HCT116 (cell line): Measurements from ENCODE around the gene MAP3K20. TPM values are rescaled to one million over a fixed set of nuclear protein-coding genes. Genes with fewer than 3 reads are reported as not detected.

Experiments
- ATAC-seq: fragments of 200-7000 bp; cut with Tn5 transposase; 2 replicates; pipeline ENCODE4 v1.9.1; 2020; ENCODE audit warnings: mild to moderate bottlenecking, moderate library complexity
- BruUV-seq: library from RNA; stranded (reverse); fragments of 400-500 nt; replicated peaks from 2 replicates; lab custom pipeline; 2021; lab: Mats Ljungman, UMichigan
- CTCF ChIA-PET: fragments of 300-600 bp; sonication (Branson Sonifier 250); formaldehyde crosslinking; loops from one replicate; lab custom pipeline; 2021; ENCODE audit warnings: antibody characterized with exemption; lab: Charles Lee
- POLR2A ChIA-PET: fragments of 300-600, 350-600 bp; sonication (Branson Sonifier 250); formaldehyde crosslinking; loops from one replicate; lab custom pipeline; 2021; ENCODE audit warnings: antibody characterized with exemption; lab: Charles Lee
- RAD21 ChIA-PET, 2 experiments: fragments of 300-600 bp; sonication (Branson Sonifier 250); formaldehyde crosslinking; loops; one replicate each; lab custom pipeline; 2023; ENCODE audit warnings: low total read pairs in 2 of 2; ENCODE audit not compliant: uncharacterized antibody in 2 of 2, unreplicated experiment in 2 of 2, low non-redundant PET in 1 of 2; lab: Charles Lee
- DNase-seq: peaks from one replicate; pipeline ENCODE4 v3.0.0-alpha.2; 2010; ENCODE audit warnings: low read depth, low spot score
- H2AFZ ChIP-seq: fragments of 200-600 bp; shearing (Covaris generic), sonication (generic); 2 replicates; pipeline ENCODE4 v1.6.1; 2017; ENCODE audit warnings: low read depth, mixed run types, mixed read lengths, antibody characterized with exemption, low read length; ENCODE audit not compliant: poor library complexity, severe bottlenecking
- H3K27ac ChIP-seq: 2 replicates; pipeline ENCODE4 v1.5.1; 2012; ENCODE audit warnings: low read depth, low read length
- H3K27me3 ChIP-seq: fragments of 200-600 bp; sonication (generic); 2 replicates; pipeline ENCODE4 v1.6.1; 2016; ENCODE audit warnings: mixed run types, low read length, mixed read lengths; ENCODE audit not compliant: insufficient read depth
- H3K36me3 ChIP-seq, 2 experiments: fragments of 200-500 bp in 1 of 2; fragments of 200-600 bp in 1 of 2; sonication (Bioruptor generic) in 1 of 2; sonication (generic) in 1 of 2; 2 replicates each; pipeline versions ENCODE4 v1.5.1 to v1.6.1; 2014 to 2016; ENCODE audit warnings: low read length in 2 of 2, inconsistent platforms in 1 of 2, mixed read lengths in 1 of 2, mixed run types in 1 of 2; ENCODE audit not compliant: insufficient read depth in 2 of 2, control insufficient read depth in 1 of 2
- H3K4me1 ChIP-seq, 2 experiments: fragments of 200-600 bp in 1 of 2; sonication (generic) in 1 of 2; 2 replicates each; pipeline versions ENCODE4 v1.5.1 to v1.6.1; 2012 to 2017; ENCODE audit warnings: low read length in 2 of 2, inconsistent platforms in 1 of 2, mild to moderate bottlenecking in 1 of 2, mixed read lengths in 1 of 2, mixed run types in 1 of 2, moderate library complexity in 1 of 2; ENCODE audit not compliant: insufficient read depth in 2 of 2, control insufficient read depth in 1 of 2
- H3K4me2 ChIP-seq: fragments of 200-600 bp; sonication (generic); 2 replicates; pipeline ENCODE4 v1.6.1; 2017; ENCODE audit warnings: mixed run types, low read length, mixed read lengths
- H3K4me3 ChIP-seq, 2 experiments: fragments of 200-600 bp in 1 of 2; sonication (generic) in 1 of 2; replicated peaks in 1 of 2; 2 replicates each; pipeline ENCODE4 v1.5.1; 2011 to 2016; ENCODE audit warnings: low read length in 2 of 2, control low read depth in 1 of 2, low read depth in 1 of 2, mild to moderate bottlenecking in 1 of 2, mixed read lengths in 1 of 2, mixed run types in 1 of 2
- H3K79me2 ChIP-seq: fragments of 200-600 bp; sonication (generic); 2 replicates; pipeline ENCODE4 v1.6.1; 2017; ENCODE audit warnings: mild to moderate bottlenecking, mixed run types, low read length, moderate library complexity, mixed read lengths; ENCODE audit not compliant: insufficient read depth
- H3K9ac ChIP-seq: fragments of 200-600 bp; sonication (generic); 2 replicates; pipeline ENCODE4 v1.6.1; 2016; ENCODE audit warnings: low read length, mixed read lengths
- H3K9me2 ChIP-seq: fragments of 200-600 bp; sonication (generic), shearing (Covaris generic); 2 replicates; pipeline ENCODE4 v1.6.1; 2017; ENCODE audit warnings: mixed run types, mild to moderate bottlenecking, moderate library complexity; ENCODE audit not compliant: insufficient read depth
- H3K9me3 ChIP-seq, 2 experiments: fragments of 200-500 bp in 1 of 2; fragments of 200-600 bp in 1 of 2; sonication (Bioruptor generic) in 1 of 2; sonication (generic) in 1 of 2; 2 replicates each; pipeline ENCODE4 v1.6.1; 2014 to 2017; ENCODE audit warnings: low read length in 2 of 2, mixed read lengths in 2 of 2, inconsistent platforms in 1 of 2, low read depth in 1 of 2, mild to moderate bottlenecking in 1 of 2, mixed run types in 1 of 2, moderate library complexity in 1 of 2; ENCODE audit not compliant: control insufficient read depth in 1 of 2, insufficient read depth in 1 of 2
- H4K20me1 ChIP-seq: fragments of 200-600 bp; sonication (generic), shearing (Covaris generic); 2 replicates; pipeline ENCODE4 v1.6.1; 2017; ENCODE audit warnings: mixed run types, mild to moderate bottlenecking, moderate library complexity; ENCODE audit not compliant: insufficient read depth
- ATF3 ChIP-seq: IDR thresholded peaks from 2 replicates; pipeline ENCODE4 v1.6.1; 2012
- CBX3 ChIP-seq: IDR thresholded peaks from 2 replicates; pipeline ENCODE4 v1.6.1; 2012; ENCODE audit warnings: low read depth
- CEBPB ChIP-seq: IDR thresholded peaks from 2 replicates; pipeline ENCODE4 v1.6.1; 2012; ENCODE audit warnings: low read depth
- EGR1 ChIP-seq: IDR thresholded peaks from 2 replicates; pipeline ENCODE4 v1.6.1; 2012; ENCODE audit warnings: low read depth
- EZH2 ChIP-seq: fragments of 200-600 bp; sonication (generic); IDR thresholded peaks from 2 replicates; pipeline ENCODE4 v1.6.1; 2017; ENCODE audit warnings: antibody characterized with exemption, mixed run types
- EZH2phosphoT487 ChIP-seq: fragments of 200-600 bp; IDR thresholded peaks from 2 replicates; pipeline ENCODE4 v1.6.1; 2018; ENCODE audit warnings: antibody characterized with exemption, borderline replicate concordance
- FOSL1 ChIP-seq: IDR thresholded peaks from 2 replicates; pipeline ENCODE4 v1.6.1; 2012; ENCODE audit warnings: low read depth
- MAX ChIP-seq: IDR thresholded peaks from 2 replicates; pipeline ENCODE4 v1.6.1; 2012
- POLR2A ChIP-seq: IDR thresholded peaks from 2 replicates; pipeline ENCODE4 v1.7.0; 2011; ENCODE audit warnings: borderline replicate concordance; ENCODE audit not compliant: insufficient read depth, insufficient read length; ENCODE audit errors: extremely low read depth
- RAD21 ChIP-seq: IDR thresholded peaks from 2 replicates; pipeline ENCODE4 v1.6.1; 2012; ENCODE audit warnings: low read depth, mild to moderate bottlenecking
- REST ChIP-seq: IDR thresholded peaks from 2 replicates; pipeline ENCODE4 v1.6.1; 2012; ENCODE audit warnings: low read depth
- SP1 ChIP-seq: IDR thresholded peaks from 2 replicates; pipeline ENCODE4 v1.6.1; 2012; ENCODE audit warnings: low read depth
- SRF ChIP-seq: IDR thresholded peaks from 2 replicates; pipeline ENCODE4 v1.6.1; 2012; ENCODE audit warnings: low read depth
- TCF7L2 ChIP-seq: IDR thresholded peaks from 2 replicates; pipeline ENCODE4 v1.7.0; 2011; ENCODE audit warnings: borderline replicate concordance, inconsistent platforms; ENCODE audit not compliant: insufficient read depth, insufficient read length; ENCODE audit errors: extremely low read depth
- YY1 ChIP-seq: IDR thresholded peaks from 2 replicates; pipeline ENCODE4 v1.6.1; 2011; ENCODE audit warnings: low read length, low read depth, moderate library complexity, mild to moderate bottlenecking; ENCODE audit not compliant: insufficient replicate concordance; ENCODE audit errors: extremely low read depth
- ZNF274 ChIP-seq: fragments of 200-500 bp; sonication (Bioruptor generic); IDR thresholded peaks from 2 replicates; pipeline ENCODE4 v1.6.1; 2014; ENCODE audit warnings: mild to moderate bottlenecking, low read depth, low read length, inconsistent platforms
- intact Hi-C: fragments of 100-400 bp; cut with micrococcal nuclease; formaldehyde crosslinking; loops from 2 replicates; pipeline ENCODE4 v1.10.0; 2022
- total RNA-seq: library from RNA; stranded (reverse); gene quantifications from one replicate; pipeline ENCODE4 v1.2.1, GENCODE V29; 2021; ENCODE audit not compliant: unreplicated experiment
- TF ChIP-seq, protein P1 (sequence below), 3 experiments: fragments of 200-600 bp in 1 of 3; sonication (generic) in 1 of 3; IDR thresholded peaks in 2 of 3; conservative IDR thresholded peaks in 1 of 3; 2 replicates each; pipeline ENCODE4 v1.5.1; 2012 to 2017; ENCODE audit warnings: low read depth in 2 of 3, low read length in 2 of 3, antibody characterized with exemption in 1 of 3, borderline replicate concordance in 1 of 3, control low read depth in 1 of 3, mild to moderate bottlenecking in 1 of 3, mixed read lengths in 1 of 3, mixed run types in 1 of 3, moderate library complexity in 1 of 3; ENCODE audit not compliant: insufficient read depth in 1 of 3

The MAP3K20 gene
- total RNA-seq, 1 experiment from 2014 or later: 40.0 TPM

DNA sequence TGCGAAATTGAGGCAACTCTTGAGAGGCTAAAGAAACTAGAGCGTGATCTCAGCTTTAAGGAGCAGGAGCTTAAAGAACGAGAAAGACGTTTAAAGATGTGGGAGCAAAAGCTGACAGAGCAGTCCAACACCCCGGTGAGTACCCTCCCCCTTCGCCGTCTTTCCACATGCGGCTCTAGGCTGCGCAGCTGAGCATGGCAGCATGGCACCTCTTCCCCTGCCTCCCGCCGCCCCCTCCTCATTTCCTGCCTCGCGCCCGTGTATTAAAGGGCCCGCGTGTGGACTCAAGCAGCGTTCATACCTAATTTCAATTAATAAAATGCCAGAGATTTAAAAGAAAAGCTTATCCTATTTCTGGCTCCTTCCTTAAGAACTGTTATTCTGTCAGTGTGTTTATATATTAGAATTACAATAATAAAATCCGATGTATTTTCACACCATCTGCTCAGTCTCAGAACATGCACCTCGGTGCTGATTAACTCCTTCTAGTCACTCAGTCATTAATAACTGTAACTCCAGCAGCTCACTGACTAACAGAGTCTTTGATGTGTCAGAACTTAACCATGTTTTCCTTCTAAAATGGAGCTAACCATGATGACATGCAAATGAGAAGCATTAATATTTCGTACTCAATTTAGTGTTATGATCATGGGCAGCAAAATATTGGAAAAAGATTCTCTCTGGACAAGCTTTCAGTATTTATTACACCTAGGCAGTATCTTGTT is 141.6 kb downstream of the MAP3K20 start:
- ATAC-seq (no peak), DNase-seq (no peak)
- no TSS peak for BruUV-seq
- no peak overlapping the region for H3K27ac ChIP-seq
- ChIA-PET CTCF (interaction anchor here (1.5 to 1.9 kb wide), 2 partner anchors 14 to 190 kb away, joined by 3 to 13 read pairs; no protein-coding TSS in a partner anchor), POLR2A (no interaction called here), RAD21 (interaction anchor here in 1 of 2 experiments (0.6 kb wide), 1 partner anchor 9 kb away, joined by 3 read pairs; no protein-coding TSS in a partner anchor)
- no peaks in the 10 kb centered on the region for H3K79me2 ChIP-seq
- H3K9me3 ChIP-seq: no peaks in the 10 kb centered on the region
- intact Hi-C loops: no loop called here
- no peaks in the 10 kb centered on the region for H3K36me3 ChIP-seq
- TF ChIP-seq CBX3: no peak
- no peak for TF ChIP-seq SP1
- TF ChIP-seq CEBPB: no peak
- no peak for TF ChIP-seq EGR1
- TF ChIP-seq EZH2phosphoT487: no peak
- no peak for TF ChIP-seq FOSL1
- no peak for TF ChIP-seq MAX
- no peak for TF ChIP-seq ATF3
- no peak for TF ChIP-seq ZNF274
- no peak for TF ChIP-seq EZH2
- no peak for TF ChIP-seq TCF7L2
- no peak for TF ChIP-seq REST
- no peak for TF ChIP-seq RAD21
- no peak for TF ChIP-seq SRF
- TF ChIP-seq, protein P1, sequence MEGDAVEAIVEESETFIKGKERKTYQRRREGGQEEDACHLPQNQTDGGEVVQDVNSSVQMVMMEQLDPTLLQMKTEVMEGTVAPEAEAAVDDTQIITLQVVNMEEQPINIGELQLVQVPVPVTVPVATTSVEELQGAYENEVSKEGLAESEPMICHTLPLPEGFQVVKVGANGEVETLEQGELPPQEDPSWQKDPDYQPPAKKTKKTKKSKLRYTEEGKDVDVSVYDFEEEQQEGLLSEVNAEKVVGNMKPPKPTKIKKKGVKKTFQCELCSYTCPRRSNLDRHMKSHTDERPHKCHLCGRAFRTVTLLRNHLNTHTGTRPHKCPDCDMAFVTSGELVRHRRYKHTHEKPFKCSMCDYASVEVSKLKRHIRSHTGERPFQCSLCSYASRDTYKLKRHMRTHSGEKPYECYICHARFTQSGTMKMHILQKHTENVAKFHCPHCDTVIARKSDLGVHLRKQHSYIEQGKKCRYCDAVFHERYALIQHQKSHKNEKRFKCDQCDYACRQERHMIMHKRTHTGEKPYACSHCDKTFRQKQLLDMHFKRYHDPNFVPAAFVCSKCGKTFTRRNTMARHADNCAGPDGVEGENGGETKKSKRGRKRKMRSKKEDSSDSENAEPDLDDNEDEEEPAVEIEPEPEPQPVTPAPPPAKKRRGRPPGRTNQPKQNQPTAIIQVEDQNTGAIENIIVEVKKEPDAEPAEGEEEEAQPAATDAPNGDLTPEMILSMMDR (IDR thresholded peaks at IDR 0.05 in 2 of 3, conservative IDR thresholded peaks at IDR 0.05 in 1 of 3; ENCODE audit: borderline replicate concordance in 1 of 3, insufficient read depth in 1 of 3, low read depth in 2 of 3, low read length in 2 of 3): no peak
- TF ChIP-seq YY1: no peak
- no peak for TF ChIP-seq POLR2A
- no peak overlapping the region for H3K9ac ChIP-seq
- H3K4me2 ChIP-seq: no peak overlapping the region
- H3K4me1 ChIP-seq: no peaks in the 10 kb centered on the region
- no peak overlapping the region for H2AFZ ChIP-seq
- no peaks in the 10 kb centered on the region for H3K9me2 ChIP-seq
- no peaks in the 10 kb centered on the region for H4K20me1 ChIP-seq
- H3K4me3 ChIP-seq: no peak overlapping the region
- H3K27me3 ChIP-seq: no peaks in the 10 kb centered on the region
